GM21619 (cell line): ENCODE results near the gene CCDC27.

Experiments used
- ATAC-seq: cut with Tn5 transposase; IDR thresholded peaks from one replicate; pipeline ENCODE4 v1.9.1; 2021; ENCODE audit not compliant: unreplicated experiment

CCDC27 gene

DNA sequence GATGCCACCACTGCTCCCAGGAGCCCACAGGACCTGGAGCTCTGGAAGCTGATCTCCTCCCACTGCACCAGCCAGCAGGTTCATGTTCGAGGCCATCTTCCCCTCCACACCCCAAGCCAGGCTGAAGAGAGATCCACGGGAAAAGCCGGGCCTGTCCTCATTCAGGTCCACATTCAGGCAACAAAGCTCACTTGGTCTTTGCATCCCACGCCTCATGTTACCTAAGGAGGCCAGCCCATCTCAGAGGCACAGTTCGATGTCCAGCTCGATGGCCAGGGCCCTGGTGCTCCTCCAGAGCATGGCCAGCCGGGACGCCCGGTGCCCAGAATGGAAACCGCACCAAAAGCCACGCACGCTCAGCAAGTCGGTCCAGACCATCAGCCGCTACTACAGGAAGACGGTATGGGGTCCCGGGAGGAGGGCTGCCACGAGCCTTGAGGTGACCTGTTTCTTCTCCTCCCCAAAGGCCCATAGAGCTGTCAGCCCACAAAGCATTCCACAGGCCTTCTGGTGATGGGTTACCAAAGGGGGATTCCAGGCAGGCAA, at the start of gene CCDC27:
Gene CCDC27, plus strand, starts transcription at position 51 of the 546 bp plus-strand sequence. Its CDS starts 32 bp downstream, at position 83.
- ATAC-seq: no peak

- no peak for ATAC-seq
These were observed 49.7 kb upstream of the CCDC27 start for GRCh38 chr1:3702528-3702927.

GRCh38 chr1:3702990-3703728, 49.1 kb upstream of the CCDC27 start:
- no peak for ATAC-seq

DNA sequence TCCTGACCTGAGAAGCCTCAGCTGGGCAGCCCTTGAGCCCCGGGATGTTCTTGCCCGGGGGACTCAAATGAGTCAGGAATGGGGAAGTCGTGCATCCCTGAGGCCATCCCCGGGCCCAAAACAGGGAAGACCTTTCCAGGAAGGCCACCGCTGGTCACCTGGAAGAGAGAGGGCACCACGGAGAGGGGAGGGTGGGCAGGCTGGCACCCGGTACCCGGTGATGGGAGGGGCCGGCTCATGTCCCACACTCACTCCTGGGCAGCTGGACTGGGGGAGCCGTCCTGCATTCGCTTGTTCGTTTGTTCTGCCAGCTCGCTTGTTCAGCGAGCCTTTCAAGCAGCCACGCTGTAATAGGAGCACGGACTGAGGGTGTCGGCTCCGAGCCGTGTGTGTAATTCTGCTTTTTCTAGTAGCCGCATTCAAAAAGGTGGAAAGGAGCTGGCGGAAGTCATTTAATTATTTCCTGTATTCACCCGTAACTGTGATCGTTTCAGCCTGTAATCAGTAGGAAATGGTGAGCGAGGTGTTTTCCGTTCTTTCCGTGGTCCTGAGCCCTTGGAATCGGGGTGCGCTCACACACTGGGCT, 48.4 kb upstream of the CCDC27 start:
- ATAC-seq: no peak

DNA sequence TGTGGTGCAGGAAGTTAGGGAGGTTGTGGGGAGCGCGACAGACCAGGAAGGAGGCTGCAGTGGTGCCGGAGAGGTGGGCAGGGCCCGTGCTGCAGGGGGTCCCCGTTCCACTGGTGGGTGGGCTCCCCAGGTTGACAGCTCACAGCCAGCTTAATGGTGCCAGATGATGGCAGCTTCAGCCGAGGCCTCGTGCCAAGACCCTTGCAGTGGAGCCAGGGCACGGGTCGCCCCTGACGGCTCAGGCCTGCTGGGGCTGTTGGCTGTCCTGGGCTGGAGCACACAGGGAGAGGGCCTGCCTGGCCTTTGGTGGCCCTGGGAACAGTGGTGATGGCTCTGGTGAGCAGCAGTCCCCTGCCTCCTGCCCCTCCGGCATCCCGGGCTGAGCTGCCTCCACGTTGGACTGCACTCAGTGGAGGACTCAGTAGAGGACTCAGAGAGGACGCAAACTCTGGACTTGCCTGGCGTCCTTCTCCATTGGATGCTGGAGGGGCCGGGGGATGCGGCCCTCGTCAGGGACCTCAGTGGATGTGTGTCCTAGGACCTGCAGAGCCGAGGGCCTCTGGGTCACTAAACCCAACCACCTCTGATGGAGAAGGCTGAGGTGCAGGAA, 46.8 kb upstream of the CCDC27 start:
- no peak for ATAC-seq

DNA sequence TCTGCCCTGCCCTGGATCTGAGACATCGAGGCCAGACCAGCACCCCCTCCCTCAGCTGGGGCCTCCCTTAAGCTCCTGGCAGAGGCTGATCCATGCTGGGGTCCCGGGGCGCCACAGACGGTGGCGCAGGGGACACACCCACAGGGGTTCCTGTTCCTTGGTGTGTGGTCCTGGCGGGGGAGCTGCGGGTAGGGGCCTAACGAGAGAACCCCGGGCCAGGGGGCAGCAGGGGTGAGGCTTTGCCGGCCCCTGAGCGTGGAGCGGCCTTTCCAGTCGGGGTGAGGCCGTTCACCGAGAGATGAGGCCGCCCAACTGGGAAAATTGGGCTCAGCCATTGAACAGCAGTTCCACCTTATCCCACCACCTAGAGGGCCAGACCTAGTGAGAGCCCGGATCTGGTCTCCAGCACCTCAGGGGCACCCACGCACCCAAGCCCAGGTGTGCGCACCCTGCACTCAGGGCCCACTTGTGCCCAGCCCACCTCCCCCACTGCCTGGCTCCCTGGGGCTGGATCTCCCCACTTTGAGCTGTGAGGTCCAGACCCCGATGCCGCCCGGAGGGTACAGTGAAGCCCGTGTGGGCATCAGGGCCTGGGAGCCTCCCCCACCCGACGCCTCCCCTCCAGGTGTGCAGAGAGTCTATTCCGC, 45.5 kb upstream of the CCDC27 start:
- ATAC-seq: no peak

- ATAC-seq: no peak
These were observed 44.8 kb upstream of the CCDC27 start for GRCh38 chr1:3707298-3707938.

GRCh38 chr1:3707939-3708328, 44.3 kb upstream of the CCDC27 start:
- ATAC-seq: no peak

DNA sequence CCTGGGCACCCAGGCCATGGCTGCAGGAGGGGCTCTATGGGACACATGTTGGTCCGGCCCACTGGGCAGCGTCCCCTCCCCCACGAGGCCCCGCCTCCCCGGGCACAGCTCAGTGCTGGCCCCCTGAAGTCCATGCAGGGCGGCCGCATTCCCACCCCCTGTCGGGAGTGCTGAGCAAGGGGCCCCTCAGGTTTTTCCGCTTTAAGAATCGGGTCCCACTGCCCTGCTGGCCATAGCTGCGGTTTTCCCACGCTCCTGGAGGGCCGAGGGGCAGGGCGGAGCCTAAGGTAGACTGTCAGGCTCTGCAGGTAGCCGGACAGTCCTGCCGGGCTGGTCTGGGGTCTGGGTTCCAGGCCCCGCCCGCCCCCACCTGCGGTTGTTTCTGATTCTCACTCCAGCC, 43.5 kb upstream of the CCDC27 start:
- ATAC-seq: no peak

DNA sequence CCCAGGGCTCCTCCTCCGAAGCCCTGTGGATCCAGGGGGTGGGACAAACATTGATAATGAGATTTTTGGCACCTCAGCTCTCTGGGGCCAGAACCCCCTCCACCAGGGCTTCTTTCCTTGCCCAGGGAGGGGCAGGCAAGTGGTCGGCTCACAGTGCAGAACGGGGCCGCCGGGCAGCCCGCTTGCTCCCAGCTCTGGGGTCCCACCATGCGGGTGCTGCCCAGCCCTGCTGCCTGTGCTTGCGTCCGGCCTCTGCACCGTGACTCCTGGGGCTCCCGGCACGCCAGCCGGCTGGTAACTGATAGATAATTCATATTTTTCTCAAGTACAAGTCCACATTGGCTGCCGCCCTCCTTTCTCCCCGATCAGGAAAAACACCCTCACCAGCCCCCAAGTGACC, 42.0 kb upstream of the CCDC27 start:
- no peak for ATAC-seq

DNA sequence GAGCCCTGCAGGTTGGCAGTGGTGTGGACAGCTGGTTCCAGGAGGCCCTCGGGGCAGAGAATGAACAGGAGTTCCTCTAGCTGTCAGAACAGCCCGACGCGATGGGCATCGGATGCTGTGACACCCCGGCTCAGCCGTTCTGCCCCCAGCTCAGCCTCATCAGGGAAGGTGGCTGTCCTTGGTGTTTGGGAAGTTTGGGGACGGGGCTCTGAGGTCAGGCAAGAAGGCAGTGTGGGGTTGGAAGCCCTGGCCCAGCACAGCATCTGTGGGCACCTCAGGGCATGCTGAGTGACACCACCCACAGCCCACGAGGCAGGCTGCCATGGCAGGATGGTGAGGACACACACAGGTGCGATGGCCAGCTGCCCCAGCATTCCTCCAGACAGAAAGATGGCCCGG, 40.9 kb upstream of the CCDC27 start:
- no peak for ATAC-seq

DNA sequence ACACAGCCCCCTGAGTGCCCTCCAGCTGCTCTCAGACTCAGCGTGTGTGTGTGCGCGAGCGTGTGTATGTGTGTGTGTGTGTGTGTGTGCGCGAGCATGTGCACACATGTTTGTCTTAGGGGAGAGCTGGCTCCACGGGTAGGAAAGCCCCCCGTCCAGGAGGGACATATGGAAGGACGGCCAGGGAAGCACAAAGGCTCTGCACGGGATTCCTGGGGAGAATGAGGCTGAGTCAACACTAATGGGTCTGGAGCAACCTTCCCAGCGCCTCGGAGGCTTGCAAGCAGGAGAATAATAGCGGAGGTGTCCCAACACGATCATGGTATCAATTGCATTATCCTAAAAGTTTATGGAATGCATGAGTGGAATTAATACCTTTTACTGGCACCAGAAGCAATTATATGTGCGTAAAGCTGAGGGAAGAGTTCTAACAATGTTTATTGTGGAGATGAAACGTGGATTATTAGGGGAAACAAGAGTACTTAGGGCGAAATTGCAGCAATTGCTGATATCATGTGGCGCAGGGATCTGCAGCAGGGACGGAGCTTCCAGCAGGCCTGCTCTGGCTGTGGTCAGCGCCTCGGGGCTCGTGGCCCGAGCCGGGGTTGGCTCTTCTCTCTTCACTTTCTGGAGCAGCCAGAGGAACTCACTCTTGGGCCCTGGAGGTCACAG, 40.3 kb upstream of the CCDC27 start:
- no peak for ATAC-seq

GRCh38 chr1:3712573-3713535, 39.4 kb upstream of the CCDC27 start:
- ATAC-seq: no peak

GRCh38 chr1:3713840-3714239, 38.4 kb upstream of the CCDC27 start:
- ATAC-seq: no peak

- no peak for ATAC-seq
These were observed 37.9 kb upstream of the CCDC27 start for GRCh38 chr1:3714284-3714741.

- ATAC-seq: no peak
These were observed 37.4 kb upstream of the CCDC27 start for GRCh38 chr1:3714814-3715213.

DNA sequence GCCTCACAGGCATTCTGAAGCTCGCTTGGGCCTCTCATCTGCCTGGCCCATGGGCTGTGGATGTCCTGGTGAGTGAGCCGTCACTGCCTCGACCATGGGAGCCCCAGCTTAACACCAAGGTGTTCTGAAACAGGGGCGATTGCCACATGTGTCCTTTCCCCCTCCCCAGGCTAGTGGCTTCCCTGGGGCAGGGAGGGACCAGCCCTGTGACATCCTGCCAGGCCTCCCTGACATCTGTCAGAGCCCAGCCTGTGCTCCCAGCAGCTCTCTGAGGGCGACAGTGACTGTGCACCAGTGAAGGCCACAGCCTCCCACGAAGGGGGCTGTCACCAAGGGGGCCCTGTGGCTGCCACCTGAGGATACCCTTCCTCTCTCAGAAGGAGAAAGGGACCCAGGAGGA, 35.9 kb upstream of the CCDC27 start:
- no peak for ATAC-seq

GRCh38 chr1:3717041-3717714, 35.1 kb upstream of the CCDC27 start:
- no peak for ATAC-seq
